Esophagus muscularis mucosa (tissue), 4 donors: ENCODE measurements around the gene CDADC1. TPM values are rescaled to one million over a fixed set of nuclear protein-coding genes. Genes with fewer than 3 reads are reported as not detected.

Experiments used
- DNase-seq: peaks from one replicate; pipeline ENCODE4 v3.0.0-alpha.2; 2017; ENCODE audit errors: extremely low spot score
- H3K27ac ChIP-seq, 4 donors: fragments of 200-600 bp; sonication (generic); replicated peaks in 1 of 4; 1 replicate in 3 of 4; 2 replicates in 1 of 4; pipeline ENCODE4 v1.5.1; 2016 to 2019; ENCODE audit warnings: mild to moderate bottlenecking in 1 of 4
- H3K27me3 ChIP-seq, 4 donors: fragments of 200-600 bp; sonication (generic); one replicate each; pipeline versions ENCODE4 v1.5.1 to v1.6.0; 2016 to 2019
- H3K36me3 ChIP-seq, 4 donors: fragments of 200-600 bp; sonication (generic); one replicate each; pipeline ENCODE4 v1.5.1; 2016 to 2019
- H3K4me1 ChIP-seq, 4 donors: fragments of 200-600 bp; sonication (generic); one replicate each; pipeline ENCODE4 v1.5.1; 2016 to 2019
- H3K4me3 ChIP-seq, 4 donors: fragments of 200-600 bp; sonication (generic); 1 replicate in 2 of 4; 2 replicates in 2 of 4; pipeline ENCODE4 v1.5.1; 2016 to 2019; ENCODE audit warnings: mild to moderate bottlenecking in 4 of 4, moderate library complexity in 1 of 4
- H3K9me3 ChIP-seq, 4 donors: fragments of 200-600 bp; sonication (generic); 1 replicate in 3 of 4; 2 replicates in 1 of 4; pipeline ENCODE4 v1.5.1; 2016 to 2019
- CTCF ChIP-seq, 3 experiments: fragments of 200-600 bp in 2 of 3; fragments of 450-650 bp in 1 of 3; sonication (generic) in 2 of 3; IDR thresholded peaks; one replicate each; pipeline ENCODE4 v1.5.1; 2017 to 2019; ENCODE audit warnings: antibody characterized with exemption in 3 of 3, mild to moderate bottlenecking in 2 of 3, moderate library complexity in 1 of 3
- EP300 ChIP-seq: sonication (generic); formaldehyde crosslinking; IDR thresholded peaks from one replicate; pipeline ENCODE4 v1.6.1; 2017; ENCODE audit warnings: antibody characterized with exemption
- POLR2A ChIP-seq: fragments of 450-650 bp; IDR thresholded peaks from one replicate; pipeline ENCODE4 v1.6.1; 2017; ENCODE audit warnings: antibody characterized with exemption, moderate library complexity, mild to moderate bottlenecking, low read depth
- POLR2AphosphoS5 ChIP-seq, 2 donors: sonication (generic); formaldehyde crosslinking; IDR thresholded peaks; one replicate each; pipeline ENCODE4 v1.6.1; 2017; ENCODE audit warnings: antibody characterized with exemption in 2 of 2
- WGBS: methylation state at CpG from one replicate; pipeline ENCODE4 v1.1.5; 2018; 5-methylcytosine and 5-hydroxymethylcytosine counted together
- intact Hi-C: fragments of 100-400 bp; cut with DNase I; formaldehyde crosslinking; loops from one replicate; pipeline ENCODE4 v1.15.1; 2023
- total RNA-seq, 4 donors: library from RNA; depleted of rRNA; stranded (reverse); fragments of >200 nt; gene quantifications; one replicate each; pipeline versions ENCODE4 v1.1.0 to v1.2.1, GENCODE V29; 2016

The CDADC1 gene
- total RNA-seq, 4 donors from 2014 or later, result 6.2 to 7.5 (median 6.5) TPM

- no peak overlapping the region for H3K4me3 ChIP-seq
- intact Hi-C loops, result no loop called here
- H3K9me3 ChIP-seq, result no peaks in the 10 kb centered on the region
- TF ChIP-seq POLR2AphosphoS5 (IDR thresholded peaks at IDR 0.05) (no peak), POLR2A (no peak), CTCF (IDR thresholded peaks at IDR 0.05) (no peak), EP300 (no peak)
- no peaks in the 10 kb centered on the region for H3K4me1 ChIP-seq
- no peak overlapping the region for H3K27ac ChIP-seq
- WGBS, result 76% methylated on average over 5 of the region's 5 CpGs
- no peak for DNase-seq
- peaks cover 0 to 26% (median 2%) of the 10 kb centered on the region in 4 donors for H3K27me3 ChIP-seq
- H3K36me3 ChIP-seq, result no peaks in the 10 kb centered on the region
Measured at GRCh38 chr13:49226613-49227012, 21.1 kb upstream of the CDADC1 start.

DNA sequence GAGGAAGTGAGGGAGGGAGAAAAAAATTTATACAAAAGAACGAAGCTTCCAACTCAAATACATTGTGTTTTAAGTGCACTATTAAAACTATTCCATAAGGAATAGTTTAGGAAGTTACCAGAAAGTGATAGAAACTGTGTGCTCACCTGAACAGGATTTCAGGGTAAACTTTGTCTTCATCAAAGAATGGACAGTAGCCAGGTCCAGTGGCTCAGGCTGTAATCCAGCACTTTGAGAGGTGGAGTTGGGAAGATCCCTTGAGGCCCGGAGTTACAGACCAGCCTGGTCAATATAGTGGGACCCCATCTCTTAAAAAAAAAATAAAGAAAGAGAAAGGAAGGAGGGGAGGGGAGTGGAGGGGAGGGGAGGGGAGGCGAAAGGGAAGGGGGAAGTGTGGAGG, 13.0 kb upstream of the CDADC1 start:
- no peak for DNase-seq
- no peaks in the 10 kb centered on the region for H3K27me3 ChIP-seq
- H3K9me3 ChIP-seq, result no peaks in the 10 kb centered on the region
- no peaks in the 10 kb centered on the region for H3K36me3 ChIP-seq
- TF ChIP-seq EP300, result no peak
- TF ChIP-seq CTCF (IDR thresholded peaks at IDR 0.05), result no peak
- no peak for TF ChIP-seq POLR2AphosphoS5 (IDR thresholded peaks at IDR 0.05)
- no peak for TF ChIP-seq POLR2A
- WGBS, result 83% methylated on average over 3 of the region's 3 CpGs
- H3K4me1 ChIP-seq, result no peaks in the 10 kb centered on the region
- intact Hi-C loops, result no loop called here
- H3K4me3 ChIP-seq, result no peak overlapping the region
- H3K27ac ChIP-seq, result no peak overlapping the region

- TF ChIP-seq POLR2AphosphoS5 (IDR thresholded peaks at IDR 0.05) (no peak), CTCF (IDR thresholded peaks at IDR 0.05) (no peak), EP300 (no peak), POLR2A (no peak)
- Histone ChIP-seq H3K9me3 (no peaks in the 10 kb centered on the region), H3K4me3 (no peak overlapping the region), H3K27me3 (no peaks in the 10 kb centered on the region), H3K27ac (no peak overlapping the region), H3K4me1 (no peaks in the 10 kb centered on the region), H3K36me3 (no peaks in the 10 kb centered on the region)
- intact Hi-C loops, result no loop called here
- no peak for DNase-seq
- WGBS, result 88% methylated on average over 6 of the region's 6 CpGs
Measured at GRCh38 chr13:49235856-49236431, 11.8 kb upstream of the CDADC1 start.

- no peak for DNase-seq
- Histone ChIP-seq H3K4me3 (no peak overlapping the region), H3K9me3 (no peaks in the 10 kb centered on the region), H3K27ac (no peak overlapping the region), H3K27me3 (no peaks in the 10 kb centered on the region), H3K36me3 (no peaks in the 10 kb centered on the region), H3K4me1 (no peaks in the 10 kb centered on the region)
- TF ChIP-seq CTCF (IDR thresholded peaks at IDR 0.05) (no peak), EP300 (no peak), POLR2AphosphoS5 (IDR thresholded peaks at IDR 0.05) (no peak), POLR2A (no peak)
- 100% methylated on average over 2 of the region's 2 CpGs for WGBS
- intact Hi-C loops, result no loop called here
Measured at GRCh38 chr13:49238621-49239020, 9.1 kb upstream of the CDADC1 start.

DNA sequence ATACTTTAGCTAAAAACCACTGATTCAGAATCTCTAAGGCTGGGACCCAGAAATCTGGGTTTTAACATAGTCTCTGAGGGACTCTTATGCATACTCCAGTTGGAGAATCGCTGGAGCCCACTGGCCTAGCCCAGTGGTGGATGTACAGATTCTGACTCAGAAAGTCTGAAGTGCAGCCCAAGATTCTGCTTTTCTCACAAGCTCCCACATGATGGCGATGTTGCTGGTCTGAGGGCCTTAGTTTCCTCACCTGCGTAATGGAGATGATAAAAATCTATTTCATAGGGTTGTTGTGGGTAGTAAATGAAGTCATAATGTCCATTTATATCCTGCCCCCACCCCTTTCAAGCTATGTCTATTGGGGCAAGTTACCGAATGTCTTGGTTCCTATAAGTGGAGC, 7.7 kb upstream of the CDADC1 start:
- TF ChIP-seq POLR2AphosphoS5 (IDR thresholded peaks at IDR 0.05), result no peak
- TF ChIP-seq CTCF (IDR thresholded peaks at IDR 0.05), result peak; percentile 26 to 46 (median 31)
- no peak for TF ChIP-seq POLR2A
- TF ChIP-seq EP300, result no peak
- H3K27me3 ChIP-seq, result no peaks in the 10 kb centered on the region
- intact Hi-C loops, result loop anchor here (10.0 kb wide), 1 partner anchor 265 kb away; the partner anchor contains the start of gene FNDC3A
- WGBS, result 49% methylated on average over 4 of the region's 4 CpGs
- no peak for DNase-seq
- H3K4me1 ChIP-seq, result no peaks in the 10 kb centered on the region
- no peak overlapping the region for H3K4me3 ChIP-seq
- no peaks in the 10 kb centered on the region for H3K36me3 ChIP-seq
- H3K9me3 ChIP-seq, result no peaks in the 10 kb centered on the region
- H3K27ac ChIP-seq, result no peak overlapping the region
